HG03575 (cell line): ENCODE data around the gene ZEB1.

Experiments
- ATAC-seq: cut with Tn5 transposase; IDR thresholded peaks from one replicate; pipeline ENCODE4 v1.9.1; 2021; ENCODE audit not compliant: unreplicated experiment, insufficient number of reproducible peaks, low FRiP score; ENCODE audit errors: extremely low read depth

ZEB1 gene

GRCh38 chr10:31466313-31466712 lies 147.3 kb downstream of the ZEB1 start:
- ATAC-seq, result no peak

GRCh38 chr10:31467791-31468535 lies 148.9 kb downstream of the ZEB1 start:
- no peak for ATAC-seq

- ATAC-seq, result no peak
Observed at GRCh38 chr10:31468536-31468859, 149.5 kb downstream of the ZEB1 start.

GRCh38 chr10:31475519-31475918 lies 156.5 kb downstream of the ZEB1 start:
- ATAC-seq, result no peak

- no peak for ATAC-seq
Observed at GRCh38 chr10:31476088-31476487, 157.1 kb downstream of the ZEB1 start.

GRCh38 chr10:31477584-31477983 lies 158.6 kb downstream of the ZEB1 start:
- ATAC-seq, result no peak

- ATAC-seq, result no peak
Observed at GRCh38 chr10:31479752-31480151, 160.7 kb downstream of the ZEB1 start.

GRCh38 chr10:31483546-31483945 lies 164.5 kb downstream of the ZEB1 start:
- ATAC-seq, result no peak

GRCh38 chr10:31484431-31485135 lies 165.6 kb downstream of the ZEB1 start:
- ATAC-seq, result no peak

- no peak for ATAC-seq
Observed at GRCh38 chr10:31490858-31491504, 172.0 kb downstream of the ZEB1 start.

- ATAC-seq, result no peak
Observed at GRCh38 chr10:31507427-31507826, 188.4 kb downstream of the ZEB1 start.

- ATAC-seq, result no peak
Observed at GRCh38 chr10:31508234-31508633, 189.2 kb downstream of the ZEB1 start.

- ATAC-seq, result no peak
Observed at GRCh38 chr10:31508882-31509281, 189.9 kb downstream of the ZEB1 start.

GRCh38 chr10:31509989-31510388 lies 191.0 kb downstream of the ZEB1 start:
- ATAC-seq, result no peak

GRCh38 chr10:31515116-31515515 lies 196.1 kb downstream of the ZEB1 start:
- no peak for ATAC-seq

- no peak for ATAC-seq
Observed at GRCh38 chr10:31515819-31516402, 196.9 kb downstream of the ZEB1 start.

GRCh38 chr10:31520986-31521831 lies 202.2 kb downstream of the ZEB1 start:
- ATAC-seq, result no peak

- ATAC-seq, result no peak
Observed at GRCh38 chr10:31522820-31523219, 203.8 kb downstream of the ZEB1 start.

- ATAC-seq, result no peak
Observed at GRCh38 chr10:31524460-31524859, 205.4 kb downstream of the ZEB1 start.
